ENCODE data around the gene CCDC152. TPM values are rescaled to one million over a fixed set of nuclear protein-coding genes. Genes with fewer than 3 reads are reported as not detected.

CCDC152 gene
- total and polyA plus RNA-seq, 2 of the 13 experiments (the other 11 are each of a cell fraction or from before 2014, with no cell fraction given), result 0.20 to 0.36 TPM

- BruUV-seq (replicated peaks), result no TSS peak
- WGBS (ENCODE audit: low lambda C conversion rate), result 40% methylated on average over 1 of the region's 1 CpG
- no peak overlapping the region for H3K4me3 ChIP-seq (replicated peaks in 1 of 3; ENCODE audit: insufficient read depth in 1 of 3, low read depth in 2 of 3, low read length in 3 of 3)
- no peak overlapping the region for H2AFZ ChIP-seq (ENCODE audit: low read length)
- no peak overlapping the region for H3K4me2 ChIP-seq (ENCODE audit: low read depth, low read length)
- H3K27ac ChIP-seq (ENCODE audit: extremely low read length, insufficient read depth, low read length), result no peak overlapping the region
- in situ Hi-C loops (cut with HindIII; ENCODE audit: extremely low pct_ligation_motif_present, low pct_unique_long_range_greater_than_20kb), result loop anchor here (25.0 kb wide), 1 partner anchor 899 kb away; the partner anchor contains the start of gene OXCT1
- FAIRE-seq (no peak), DNase-seq (ENCODE audit: low spot score) (no peak), ATAC-seq (no peak)
- intact Hi-C loops (cut with micrococcal nuclease; ENCODE audit: unreplicated experiment), result loop anchor here (10.0 kb wide), 1 partner anchor 247 kb away; no protein-coding TSS in a partner anchor
- ChIA-PET POLR2A (no interaction called here), CTCF (ENCODE audit: low intra/inter-chr PET ratio, low total read pairs) (no interaction called here)
- no peaks in the 10 kb centered on the region; a peak in 1 of 5 replicates for H3K27me3 ChIP-seq (ENCODE audit: control insufficient read depth in 1 of 2, insufficient read depth in 2 of 2, low read length in 2 of 2)
- H3K36me3 ChIP-seq (replicated peaks in 1 of 2; ENCODE audit: control insufficient read depth in 1 of 2, insufficient read depth in 2 of 2, low read length in 2 of 2), result no peaks in the 10 kb centered on the region
- no peaks in the 10 kb centered on the region for H4K20me1 ChIP-seq (ENCODE audit: insufficient read depth, low read length)
- TF ChIP-seq ZNF468 (CRISPR knock-in tag; IDR thresholded peaks at IDR 0.05), result no peak
- no peak for TF ChIP-seq ZNF569 (CRISPR knock-in tag; IDR thresholded peaks at IDR 0.05; ENCODE audit: borderline replicate concordance)
- no peak for TF ChIP-seq ZNF329 (CRISPR knock-in tag; IDR thresholded peaks at IDR 0.05; ENCODE audit: low read depth)
- no peak for TF ChIP-seq SMYD3 (CRISPR knock-in tag; IDR thresholded peaks at IDR 0.05)
- TF ChIP-seq MED1 (CRISPR knock-in tag; IDR thresholded peaks at IDR 0.05), result no peak
- no peak for TF ChIP-seq MIER2 (CRISPR knock-in tag; IDR thresholded peaks at IDR 0.05)
- TF ChIP-seq THAP7 (CRISPR knock-in tag; IDR thresholded peaks at IDR 0.05), result no peak
- no peak for TF ChIP-seq LRRFIP1 (CRISPR knock-in tag; conservative IDR thresholded peaks at IDR 0.05)
- no peak for TF ChIP-seq STAT6 (CRISPR knock-in tag; IDR thresholded peaks at IDR 0.05; ENCODE audit: borderline replicate concordance)
- TF ChIP-seq ETS1 (CRISPR knock-in tag; IDR thresholded peaks at IDR 0.05), result no peak
- no peak for TF ChIP-seq RBFOX2 (IDR thresholded peaks at IDR 0.05; ENCODE audit: low read depth, low read length)
- TF ChIP-seq ZNF251 (CRISPR knock-in tag; IDR thresholded peaks at IDR 0.05), result no peak
- no peak for TF ChIP-seq ZNF224 (CRISPR knock-in tag; IDR thresholded peaks at IDR 0.05)
- no peak for TF ChIP-seq ZNF460 (CRISPR knock-in tag; IDR thresholded peaks at IDR 0.05; ENCODE audit: borderline replicate concordance)
- no peak for TF ChIP-seq TIGD3 (CRISPR knock-in tag; IDR thresholded peaks at IDR 0.05; ENCODE audit: borderline replicate concordance)
- no peaks in the 10 kb centered on the region for H3K79me2 ChIP-seq (ENCODE audit: insufficient read depth, low read length)
- H3K4me1 ChIP-seq (ENCODE audit: insufficient read depth, low read length), result no peaks in the 10 kb centered on the region
- H3K9ac ChIP-seq (ENCODE audit: insufficient read depth, low read depth, low read length), result no peak overlapping the region
- H3K9me3 ChIP-seq (ENCODE audit: low read length), result no peaks in the 10 kb centered on the region
Observed at GRCh38 chr5:42761791-42762190, 5.2 kb downstream of the CCDC152 start.

Data from HepG2 (cell line).